Measurements from ENCODE around the gene MSANTD1.

- TF ChIP-seq CTCF (IDR thresholded peaks at IDR 0.05; ENCODE audit: low read depth, low read length, poor library complexity, severe bottlenecking): no peak
- no peak for TF ChIP-seq EZH2phosphoT487 (IDR thresholded peaks at IDR 0.05; ENCODE audit: borderline replicate concordance, low read length)
Measured at GRCh38 chr4:3225936-3226335, 23.0 kb upstream of the MSANTD1 start.
